Measurements from ENCODE around the gene FNDC1. TPM values are rescaled to one million over a fixed set of nuclear protein-coding genes. Genes with fewer than 3 reads are reported as not detected.
A peak's percentile ranks its signal among the peaks of the same experiment; 100 is the strongest.

Gene FNDC1
- total and polyA plus RNA-seq, 2 of the 13 experiments (the other 11 are each of a cell fraction or from before 2014, with no cell fraction given): not detected

DNA sequence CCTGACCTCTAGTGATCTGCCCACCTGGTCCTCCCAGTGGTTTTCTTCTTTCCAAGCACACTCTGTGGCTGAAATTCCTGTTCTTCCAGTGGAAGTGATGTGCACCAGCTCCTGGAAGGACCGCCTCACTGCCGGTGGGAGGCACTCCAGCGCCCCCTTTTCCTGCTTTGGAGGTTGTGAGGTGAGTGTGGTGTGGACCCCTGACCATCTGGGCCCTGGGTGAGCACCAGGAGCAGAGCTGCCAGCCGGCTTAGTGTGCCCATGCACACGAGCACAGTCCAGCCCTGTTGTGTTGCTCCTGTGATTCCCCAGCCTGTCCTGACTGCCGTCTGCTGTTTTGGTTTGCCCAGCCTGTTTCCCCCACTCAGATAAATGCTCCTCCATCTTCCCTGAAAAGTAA, 134.6 kb downstream of the FNDC1 start:
- no peak for ATAC-seq
- 13% methylated on average over 3 of the region's 6 CpGs for WGBS (ENCODE audit: low lambda C conversion rate)
- Histone ChIP-seq H3K4me2 (ENCODE audit: low read depth, low read length) (no peak overlapping the region), H3K36me3 (replicated peaks in 1 of 2; ENCODE audit: control insufficient read depth in 1 of 2, insufficient read depth in 2 of 2, low read length in 2 of 2) (no peaks in the 10 kb centered on the region), H3K9me3 (ENCODE audit: low read length) (no peaks in the 10 kb centered on the region), H3K4me3 (replicated peaks in 1 of 3; ENCODE audit: insufficient read depth in 1 of 3, low read depth in 2 of 3, low read length in 3 of 3) (no peak overlapping the region), H3K79me2 (ENCODE audit: insufficient read depth, low read length) (no peaks in the 10 kb centered on the region), H3K27ac (ENCODE audit: extremely low read length, insufficient read depth, low read length) (no peak overlapping the region), H3K9ac (ENCODE audit: insufficient read depth, low read depth, low read length) (no peak overlapping the region), H4K20me1 (ENCODE audit: insufficient read depth, low read length) (no peaks in the 10 kb centered on the region), H3K27me3 (ENCODE audit: control insufficient read depth in 1 of 2, insufficient read depth in 2 of 2, low read length in 2 of 2) (no peaks in the 10 kb centered on the region), H3K4me1 (ENCODE audit: insufficient read depth, low read length) (peaks cover 10% of the 10 kb centered on the region), H2AFZ (ENCODE audit: low read length) (no peak overlapping the region)
- DNase-seq (ENCODE audit: low spot score): no peak
- TF ChIP-seq AHR (CRISPR knock-in tag; IDR thresholded peaks at IDR 0.05) (no peak), ZNF225 (CRISPR knock-in tag; IDR thresholded peaks at IDR 0.05) (no peak), ZNF670 (CRISPR knock-in tag; IDR thresholded peaks at IDR 0.05; ENCODE audit: borderline replicate concordance) (no peak), ZSCAN12 (CRISPR knock-in tag; IDR thresholded peaks at IDR 0.05) (no peak), ZNF552 (CRISPR knock-in tag; IDR thresholded peaks at IDR 0.05; ENCODE audit: borderline replicate concordance) (no peak)
- TF ChIP-seq, protein P1, sequence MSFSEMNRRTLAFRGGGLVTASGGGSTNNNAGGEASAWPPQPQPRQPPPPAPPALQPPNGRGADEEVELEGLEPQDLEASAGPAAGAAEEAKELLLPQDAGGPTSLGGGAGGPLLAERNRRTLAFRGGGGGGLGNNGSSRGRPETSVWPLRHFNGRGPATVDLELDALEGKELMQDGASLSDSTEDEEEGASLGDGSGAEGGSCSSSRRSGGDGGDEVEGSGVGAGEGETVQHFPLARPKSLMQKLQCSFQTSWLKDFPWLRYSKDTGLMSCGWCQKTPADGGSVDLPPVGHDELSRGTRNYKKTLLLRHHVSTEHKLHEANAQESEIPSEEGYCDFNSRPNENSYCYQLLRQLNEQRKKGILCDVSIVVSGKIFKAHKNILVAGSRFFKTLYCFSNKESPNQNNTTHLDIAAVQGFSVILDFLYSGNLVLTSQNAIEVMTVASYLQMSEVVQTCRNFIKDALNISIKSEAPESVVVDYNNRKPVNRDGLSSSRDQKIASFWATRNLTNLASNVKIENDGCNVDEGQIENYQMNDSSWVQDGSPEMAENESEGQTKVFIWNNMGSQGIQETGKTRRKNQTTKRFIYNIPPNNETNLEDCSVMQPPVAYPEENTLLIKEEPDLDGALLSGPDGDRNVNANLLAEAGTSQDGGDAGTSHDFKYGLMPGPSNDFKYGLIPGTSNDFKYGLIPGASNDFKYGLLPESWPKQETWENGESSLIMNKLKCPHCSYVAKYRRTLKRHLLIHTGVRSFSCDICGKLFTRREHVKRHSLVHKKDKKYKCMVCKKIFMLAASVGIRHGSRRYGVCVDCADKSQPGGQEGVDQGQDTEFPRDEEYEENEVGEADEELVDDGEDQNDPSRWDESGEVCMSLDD (CRISPR knock-in tag; IDR thresholded peaks at IDR 0.05; ENCODE audit: borderline replicate concordance): no peak
- CTCF ChIA-PET (ENCODE audit: low intra/inter-chr PET ratio, low total read pairs): no interaction called here
- FAIRE-seq: no peak
- POLR2A ChIA-PET: no interaction called here
- intact Hi-C loops (cut with micrococcal nuclease; ENCODE audit: unreplicated experiment): no loop called here
- no TSS peak for BruUV-seq (replicated peaks)
- in situ Hi-C loops (cut with HindIII; ENCODE audit: extremely low pct_ligation_motif_present, low pct_unique_long_range_greater_than_20kb): no loop called here

DNA sequence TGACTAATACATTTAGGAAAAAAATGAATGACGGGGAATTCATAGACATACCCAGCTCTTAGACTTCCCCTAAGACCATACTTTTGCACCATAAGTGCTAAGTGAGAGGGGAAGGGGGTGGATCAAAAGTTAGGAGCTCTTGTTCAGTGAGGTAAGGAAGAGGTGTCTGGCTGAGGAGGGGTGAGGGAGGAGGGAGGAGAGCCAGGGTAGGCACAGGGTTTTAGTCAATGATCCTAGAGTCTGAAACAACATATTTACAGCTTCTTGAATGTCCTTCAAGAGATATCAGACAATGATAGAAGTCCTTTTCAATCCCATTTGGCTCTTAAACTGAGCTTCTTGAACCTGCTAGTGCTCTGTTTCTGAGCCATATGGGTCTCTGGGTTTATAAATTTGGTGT, 135.4 kb downstream of the FNDC1 start:
- no peak for ATAC-seq
- CTCF ChIA-PET (ENCODE audit: low intra/inter-chr PET ratio, low total read pairs): no interaction called here
- BruUV-seq (replicated peaks): no TSS peak
- TF ChIP-seq CHD4 (IDR thresholded peaks at IDR 0.05; ENCODE audit: borderline replicate concordance, low read length) (no peak), PCBP2 (optimal IDR thresholded peaks at IDR 0.05; ENCODE audit: low read depth, low read length, poor library complexity, severe bottlenecking) (peak; percentile 93), RFXANK (CRISPR knock-in tag; IDR thresholded peaks at IDR 0.05) (no peak), PCBP1 (IDR thresholded peaks at IDR 0.05; ENCODE audit: borderline replicate concordance, low read depth, low read length) (peak; percentile 81; the same call in 1 of the 2 replicates), ZNF20 (CRISPR knock-in tag; IDR thresholded peaks at IDR 0.05) (no peak)
- TF ChIP-seq, protein P2, sequence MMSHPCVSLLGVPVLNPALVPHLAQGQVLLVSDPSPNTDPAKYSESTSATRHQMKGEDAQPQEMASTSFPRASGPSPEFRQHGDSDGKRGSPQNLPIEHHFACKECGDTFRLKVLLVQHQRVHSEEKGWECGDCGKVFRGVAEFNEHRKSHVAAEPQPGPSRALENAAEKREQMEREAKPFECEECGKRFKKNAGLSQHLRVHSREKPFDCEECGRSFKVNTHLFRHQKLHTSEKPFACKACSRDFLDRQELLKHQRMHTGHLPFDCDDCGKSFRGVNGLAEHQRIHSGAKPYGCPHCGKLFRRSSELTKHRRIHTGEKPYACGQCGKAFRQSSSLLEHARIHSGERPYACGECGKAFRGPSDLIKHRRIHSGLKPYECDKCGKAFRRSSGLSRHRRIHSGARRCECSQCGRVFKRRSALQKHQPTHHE (CRISPR knock-in tag; IDR thresholded peaks at IDR 0.05; ENCODE audit: borderline replicate concordance): no peak
- TF ChIP-seq, protein P3, sequence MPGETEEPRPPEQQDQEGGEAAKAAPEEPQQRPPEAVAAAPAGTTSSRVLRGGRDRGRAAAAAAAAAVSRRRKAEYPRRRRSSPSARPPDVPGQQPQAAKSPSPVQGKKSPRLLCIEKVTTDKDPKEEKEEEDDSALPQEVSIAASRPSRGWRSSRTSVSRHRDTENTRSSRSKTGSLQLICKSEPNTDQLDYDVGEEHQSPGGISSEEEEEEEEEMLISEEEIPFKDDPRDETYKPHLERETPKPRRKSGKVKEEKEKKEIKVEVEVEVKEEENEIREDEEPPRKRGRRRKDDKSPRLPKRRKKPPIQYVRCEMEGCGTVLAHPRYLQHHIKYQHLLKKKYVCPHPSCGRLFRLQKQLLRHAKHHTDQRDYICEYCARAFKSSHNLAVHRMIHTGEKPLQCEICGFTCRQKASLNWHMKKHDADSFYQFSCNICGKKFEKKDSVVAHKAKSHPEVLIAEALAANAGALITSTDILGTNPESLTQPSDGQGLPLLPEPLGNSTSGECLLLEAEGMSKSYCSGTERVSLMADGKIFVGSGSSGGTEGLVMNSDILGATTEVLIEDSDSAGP (CRISPR knock-in tag; IDR thresholded peaks at IDR 0.05; ENCODE audit: borderline replicate concordance): no peak

More for the DNA sequence above, 135.4 kb downstream of the FNDC1 start:
- POLR2A ChIA-PET: no interaction called here
- in situ Hi-C loops (cut with HindIII; ENCODE audit: extremely low pct_ligation_motif_present, low pct_unique_long_range_greater_than_20kb) (no loop called here), intact Hi-C loops (cut with micrococcal nuclease; ENCODE audit: unreplicated experiment) (no loop called here)
- Histone ChIP-seq H3K4me3 (replicated peaks in 1 of 3; ENCODE audit: insufficient read depth in 1 of 3, low read depth in 2 of 3, low read length in 3 of 3) (no peak overlapping the region), H3K4me1 (ENCODE audit: insufficient read depth, low read length) (peaks cover 10% of the 10 kb centered on the region), H2AFZ (ENCODE audit: low read length) (no peak overlapping the region), H3K79me2 (ENCODE audit: insufficient read depth, low read length) (no peaks in the 10 kb centered on the region), H3K27me3 (ENCODE audit: control insufficient read depth in 1 of 2, insufficient read depth in 2 of 2, low read length in 2 of 2) (no peaks in the 10 kb centered on the region), H3K9ac (ENCODE audit: insufficient read depth, low read depth, low read length) (no peak overlapping the region), H3K4me2 (ENCODE audit: low read depth, low read length) (no peak overlapping the region), H4K20me1 (ENCODE audit: insufficient read depth, low read length) (no peaks in the 10 kb centered on the region), H3K9me3 (ENCODE audit: low read length) (no peaks in the 10 kb centered on the region), H3K36me3 (replicated peaks in 1 of 2; ENCODE audit: control insufficient read depth in 1 of 2, insufficient read depth in 2 of 2, low read length in 2 of 2) (no peaks in the 10 kb centered on the region), H3K27ac (ENCODE audit: extremely low read length, insufficient read depth, low read length) (no peak overlapping the region)
- DNase-seq (ENCODE audit: low spot score) (no peak), FAIRE-seq (no peak)
- 66% methylated on average over 1 of the region's 1 CpG for WGBS (ENCODE audit: low lambda C conversion rate)
